IPS DF 19.7 (cell line): ENCODE data around the gene SACM1L.
A peak's percentile ranks its signal among the peaks of the same experiment; 100 is the strongest.
"Not testable (repeated sequence)": the region's sequence is repeated elsewhere in the genome, so short reads cannot be mapped to it uniquely, and the experiment has no call there.

Source experiments
- DNase-seq: peaks from one replicate; pipeline ENCODE4 v3.0.0-alpha.2; 2013; ENCODE audit warnings: low read depth, low spot score

SACM1L gene

GRCh38 chr3:45691842-45692241 lies 2.6 kb downstream of the SACM1L start:
- no peak for DNase-seq

GRCh38 chr3:45692866-45693265 lies 3.7 kb downstream of the SACM1L start:
- DNase-seq = no peak

GRCh38 chr3:45693941-45694521 lies 4.8 kb downstream of the SACM1L start:
- no peak for DNase-seq

- DNase-seq = not testable (repeated sequence)
Measured at GRCh38 chr3:45695166-45695565, 6.0 kb downstream of the SACM1L start.

GRCh38 chr3:45700570-45701073 lies 11.4 kb downstream of the SACM1L start:
- DNase-seq = no peak

- peak; percentile 69 for DNase-seq
Measured at GRCh38 chr3:45701172-45701867, 12.1 kb downstream of the SACM1L start.

GRCh38 chr3:45704301-45704943 lies 15.2 kb downstream of the SACM1L start:
- no peak for DNase-seq

GRCh38 chr3:45705839-45706808 lies 16.9 kb downstream of the SACM1L start:
- no peak for DNase-seq

- no peak for DNase-seq
Measured at GRCh38 chr3:45711931-45712330, 22.7 kb downstream of the SACM1L start.

- DNase-seq = no peak
Measured at GRCh38 chr3:45712434-45713110, 23.4 kb downstream of the SACM1L start.

- no peak for DNase-seq
Measured at GRCh38 chr3:45715945-45716344, 26.7 kb downstream of the SACM1L start.

GRCh38 chr3:45716790-45717336 lies 27.7 kb downstream of the SACM1L start:
- no peak for DNase-seq

GRCh38 chr3:45719655-45720487 lies 30.7 kb downstream of the SACM1L start:
- no peak for DNase-seq

GRCh38 chr3:45724911-45725310 lies 35.7 kb downstream of the SACM1L start:
- DNase-seq = no peak

GRCh38 chr3:45729614-45730013 lies 40.4 kb downstream of the SACM1L start:
- DNase-seq = no peak

- DNase-seq = no peak
Measured at GRCh38 chr3:45730409-45731154, 41.4 kb downstream of the SACM1L start.

- DNase-seq = no peak
Measured at GRCh38 chr3:45736707-45737106, 47.5 kb downstream of the SACM1L start.

- no peak for DNase-seq
Measured at GRCh38 chr3:45737234-45737633, 48.0 kb downstream of the SACM1L start.

GRCh38 chr3:45739991-45740390 lies 50.8 kb downstream of the SACM1L start:
- DNase-seq = no peak
